T-helper 2 cell (primary cell): ENCODE measurements around the gene FKBP10.
"Not testable (repeated sequence)": the region's sequence is repeated elsewhere in the genome, so short reads cannot be mapped to it uniquely, and the experiment has no call there.

ENCODE experiments used
- DNase-seq, 5 experiments: peaks; one replicate each; pipeline versions ENCODE4 v3.0.0 to v3.0.0-alpha.2; 2012 to 2022

The FKBP10 gene

DNA sequence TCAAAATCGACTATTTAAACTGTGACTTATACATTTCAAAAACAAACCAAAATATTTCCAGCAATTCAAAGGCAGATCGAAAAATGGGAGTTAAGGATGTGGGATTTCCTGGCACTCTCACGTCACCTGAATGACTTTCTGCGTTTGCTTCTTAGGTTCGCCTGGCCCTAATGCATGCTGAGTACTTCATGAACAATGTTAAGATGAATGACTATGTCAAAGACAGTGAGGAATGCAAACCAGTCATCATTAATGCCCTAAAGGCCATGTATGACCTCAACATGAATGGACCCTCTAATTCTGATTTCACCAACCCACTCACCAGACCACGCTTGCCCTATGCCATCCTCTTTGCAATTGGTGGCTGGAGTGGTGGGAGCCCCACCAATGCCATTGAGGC is 32.2 kb downstream of the FKBP10 start:
- no peak for DNase-seq

DNA sequence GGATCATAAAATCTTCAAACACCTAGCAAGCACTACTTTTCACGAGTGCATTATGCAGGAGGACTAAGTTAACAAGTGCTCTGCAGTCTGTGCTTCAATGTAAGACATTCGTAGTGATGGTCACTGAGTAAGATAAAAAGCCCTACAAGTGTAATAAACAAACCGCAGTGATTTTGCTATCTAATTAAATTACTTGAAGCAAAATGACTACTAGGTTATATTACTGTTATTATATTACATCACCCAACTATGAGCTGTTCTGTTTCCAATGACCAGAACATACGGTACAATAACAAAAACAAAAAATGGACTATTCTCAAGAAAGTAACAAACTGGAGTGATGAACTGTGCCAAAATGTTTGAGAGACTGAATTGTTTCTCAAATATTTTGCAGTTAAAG is 36.0 kb downstream of the FKBP10 start:
- no peak for DNase-seq

DNA sequence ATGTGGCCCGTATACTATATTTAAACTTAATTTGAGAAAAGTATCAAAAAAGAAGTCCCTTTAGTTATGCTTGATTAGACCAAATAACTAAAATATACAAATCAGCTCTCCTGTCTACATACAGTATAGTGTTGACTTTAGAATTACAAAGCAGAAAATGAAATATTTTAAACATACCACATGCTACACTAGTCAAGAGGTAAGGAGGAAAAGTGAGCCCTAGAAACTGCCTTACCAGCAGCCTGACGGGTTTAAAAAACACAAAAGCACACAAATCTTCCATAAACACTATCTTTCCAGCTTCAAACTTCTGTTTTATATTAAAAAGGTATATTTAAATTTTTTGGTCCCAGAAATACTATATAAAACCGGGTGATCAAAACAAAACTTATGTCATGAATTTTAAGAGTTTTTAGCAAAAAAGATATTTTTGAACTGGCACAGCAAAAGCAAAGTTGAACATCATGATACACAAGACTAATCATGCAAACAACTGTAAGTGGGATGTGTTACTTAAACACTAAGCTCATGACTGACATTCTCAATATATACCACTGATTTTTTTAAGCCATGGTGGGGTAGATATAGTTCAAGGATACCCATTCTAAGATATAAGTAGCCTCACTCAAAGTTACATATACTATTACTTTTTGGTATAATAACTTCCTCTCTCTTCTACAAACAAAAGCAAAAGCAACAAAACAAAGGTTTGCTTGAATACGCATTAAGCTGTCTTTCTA is 36.6 kb downstream of the FKBP10 start:
- no peak for DNase-seq

DNA sequence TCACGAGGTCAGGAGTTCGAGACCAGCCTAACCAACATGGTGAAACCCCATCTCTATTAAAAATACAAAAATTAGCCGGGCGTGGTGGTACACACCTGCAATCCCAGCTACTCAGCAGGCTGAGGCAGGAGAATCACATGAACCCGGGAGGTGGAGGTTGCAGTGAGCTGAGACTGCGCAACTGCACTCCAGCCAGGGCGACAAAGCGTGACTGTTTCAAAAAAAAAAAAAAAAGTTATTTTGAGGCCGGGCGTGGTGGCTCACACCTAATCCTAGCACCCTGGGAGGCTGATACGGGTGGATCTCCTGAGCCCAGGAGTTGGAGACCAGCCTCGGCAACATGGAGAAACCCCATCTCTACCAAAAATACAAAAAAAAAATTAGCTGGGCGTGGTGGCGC is 38.6 kb downstream of the FKBP10 start:
- not testable (repeated sequence) for DNase-seq

DNA sequence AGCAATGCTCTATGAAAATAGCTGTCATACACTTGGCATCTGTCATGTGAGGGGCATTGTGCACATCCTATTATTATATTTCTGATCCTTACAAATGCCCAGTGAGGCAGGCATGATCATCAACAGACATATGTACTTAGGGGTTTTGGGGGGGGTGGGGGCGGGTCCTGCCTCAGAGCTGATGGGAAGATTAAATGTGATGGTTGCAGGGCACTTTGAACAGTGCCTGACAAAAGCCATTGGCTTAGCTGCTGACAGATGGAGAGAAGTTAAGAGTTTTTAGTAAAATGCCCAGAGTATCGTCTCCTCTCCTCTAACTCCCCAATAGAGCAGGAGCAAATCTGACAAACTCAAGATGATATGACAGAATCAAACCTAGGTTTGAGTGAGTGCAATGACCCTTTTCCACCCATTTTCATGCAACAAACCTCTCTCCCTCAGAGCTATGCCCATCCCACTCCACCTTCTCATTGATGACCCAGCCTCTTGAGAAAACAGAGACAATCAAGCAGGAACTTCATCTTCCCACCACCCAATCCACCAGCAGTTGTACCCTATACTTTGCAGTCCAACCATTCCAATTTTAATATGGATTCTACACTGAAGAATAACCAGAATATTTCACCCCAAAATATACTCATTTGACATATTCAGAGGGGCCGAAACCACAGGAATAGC is 47.6 kb downstream of the FKBP10 start:
- no peak for DNase-seq

DNA sequence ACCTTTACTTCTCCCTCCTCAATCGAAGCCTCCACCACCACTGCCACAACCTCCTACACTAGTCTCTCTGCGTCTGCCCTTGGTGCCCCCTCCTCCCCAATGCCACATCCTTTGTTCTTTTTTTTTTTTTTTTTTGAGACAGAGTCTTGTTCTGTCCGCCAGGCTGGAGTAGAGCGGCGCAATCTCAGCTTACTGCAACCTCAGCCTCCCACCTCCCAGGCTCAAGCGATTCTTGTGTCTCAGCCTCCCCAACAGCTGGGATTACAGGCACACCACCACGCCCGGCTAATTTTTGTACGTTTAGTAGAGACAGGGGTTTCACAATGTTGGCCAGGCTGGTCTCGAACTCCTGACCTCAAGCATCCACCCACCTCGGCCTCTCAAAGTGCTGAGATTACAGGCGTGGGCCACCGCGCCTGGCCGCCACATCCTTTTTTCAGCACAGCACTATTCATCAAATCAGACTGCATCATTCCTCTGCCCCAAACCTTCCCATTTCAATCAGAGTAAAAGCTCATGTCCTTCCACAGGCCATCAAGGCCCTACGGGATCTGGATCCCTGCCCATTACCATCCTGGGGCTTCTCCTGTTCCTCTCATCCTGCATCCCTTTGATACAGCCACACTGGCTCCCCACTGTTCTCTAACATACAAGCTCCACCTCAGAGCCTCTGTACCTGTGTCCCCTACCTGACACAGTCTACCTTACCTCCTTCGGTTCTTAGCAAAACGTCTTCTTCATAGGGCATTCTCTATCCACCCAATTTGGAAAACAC is 50.5 kb downstream of the FKBP10 start:
- peak in 4 of 5 experiments; percentile 2 to 88 (median 20) for DNase-seq

DNA sequence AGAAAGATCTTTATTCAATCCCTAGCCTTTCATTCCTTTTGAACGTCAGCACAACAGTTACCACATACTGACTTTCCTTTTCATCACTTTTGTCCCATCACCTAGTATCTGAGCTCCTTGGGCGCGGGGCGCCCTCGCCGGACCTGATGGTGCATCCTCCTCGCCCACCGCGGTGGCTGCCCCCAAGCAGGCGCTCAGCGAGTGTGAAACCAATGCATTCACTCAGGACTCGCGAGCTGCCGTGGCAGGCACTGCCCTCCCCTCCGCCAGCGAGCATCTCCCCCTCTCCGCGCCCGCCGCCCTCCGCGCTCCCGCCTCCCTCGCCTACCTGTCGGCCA is 51.7 kb downstream of the FKBP10 start:
- peak in 1 of 5 experiments; percentile 57 for DNase-seq

DNA sequence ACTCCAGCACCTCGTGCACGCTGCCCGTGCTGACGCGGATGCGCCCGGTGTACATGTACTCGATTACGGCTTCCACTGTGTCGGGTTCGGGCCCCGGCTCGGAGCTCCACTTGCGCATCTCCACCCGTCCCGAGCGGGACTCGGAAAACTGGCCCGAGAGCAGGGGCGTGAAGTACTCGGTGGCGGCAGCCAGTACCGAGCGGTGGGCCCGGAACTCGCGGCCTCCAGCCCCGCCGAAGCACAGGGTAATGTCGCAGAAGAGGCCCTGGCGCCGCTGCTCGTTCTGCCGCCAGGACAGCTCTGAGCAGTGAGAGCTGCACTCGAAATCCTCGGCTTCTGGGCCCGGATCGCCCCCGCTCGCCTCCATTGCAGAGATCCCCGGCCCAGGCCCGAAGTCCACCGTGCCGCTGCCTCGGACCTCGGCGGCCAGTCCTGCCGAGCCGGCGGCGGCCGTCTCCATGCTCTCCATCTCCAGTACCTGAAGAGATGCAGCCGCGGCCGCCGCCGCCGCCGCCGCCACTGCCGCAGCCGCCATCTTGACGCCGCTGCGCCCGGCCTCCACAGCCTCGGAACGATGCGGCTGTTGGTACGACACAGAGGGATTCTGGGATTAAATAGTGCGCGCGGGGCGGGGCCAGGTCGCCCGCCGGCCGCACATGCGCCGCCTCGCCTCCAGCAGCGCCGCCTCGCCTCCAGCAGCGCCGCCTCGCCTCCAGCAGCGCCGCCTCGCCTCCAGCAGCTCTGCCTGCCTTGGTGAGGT is 52.2 kb downstream of the FKBP10 start, which contains the start of gene KLHL11:
KLHL11 (minus strand) TSS at position 588 of the 760 bp plus-strand sequence; CDS start at position 535, 53 bp downstream.
- peak; percentile 76 to 94 (median 82) for DNase-seq

DNA sequence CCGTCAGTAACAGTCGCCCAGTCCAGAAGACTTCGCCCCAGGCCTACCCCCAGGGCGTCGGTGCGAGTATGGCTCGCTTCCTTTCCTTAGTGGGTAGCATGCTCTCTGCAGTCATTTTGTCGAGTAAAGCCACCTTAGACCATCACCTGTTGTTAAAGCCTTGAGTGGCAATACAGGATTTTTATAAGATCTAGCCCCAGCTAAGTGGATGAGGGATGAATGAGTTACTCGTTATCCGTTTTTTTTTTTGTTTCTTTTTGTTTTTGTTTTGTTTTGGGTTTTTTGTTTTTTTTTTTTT is 52.7 kb downstream of the FKBP10 start:
- no peak for DNase-seq

DNA sequence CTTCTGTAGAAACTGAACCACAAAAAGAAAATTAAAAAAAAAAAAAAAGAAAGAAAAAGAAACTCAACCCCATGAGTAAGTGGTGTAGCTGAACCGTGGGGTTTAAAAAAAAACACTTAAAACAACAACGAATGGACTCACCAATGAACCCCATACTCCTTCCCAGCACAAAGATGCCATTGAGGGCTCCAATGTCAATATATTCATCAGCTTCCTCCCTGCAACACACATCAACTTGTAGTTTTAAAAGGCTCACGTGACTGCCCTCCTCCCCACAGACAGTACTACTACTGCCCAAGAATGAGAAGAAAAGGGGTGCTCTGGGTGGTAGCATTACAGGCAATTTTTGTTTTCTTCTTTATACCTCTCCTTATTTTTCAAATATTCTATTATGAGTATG is 55.8 kb downstream of the FKBP10 start:
- DNase-seq: peak in 1 of 5 experiments; percentile 66

DNA sequence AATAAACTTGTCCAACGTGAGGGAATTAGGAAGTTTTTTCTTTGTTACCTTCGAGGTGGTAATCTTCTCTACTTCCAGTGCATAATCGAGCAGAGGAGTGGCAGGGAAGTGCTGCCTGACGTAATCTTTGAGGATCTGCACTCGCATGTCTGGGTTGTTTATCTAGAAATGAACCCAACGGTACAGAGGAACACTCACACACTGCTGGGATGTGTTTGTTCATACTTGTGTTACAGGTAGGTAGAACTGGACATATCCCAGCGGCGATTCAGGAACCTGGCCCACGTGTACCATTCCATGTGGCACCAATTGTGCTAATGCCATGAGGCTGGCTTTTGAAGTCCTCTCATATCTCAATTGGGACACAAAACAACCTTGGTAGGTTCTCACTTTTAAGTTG is 56.6 kb downstream of the FKBP10 start:
- DNase-seq: peak in 1 of 5 experiments; percentile 31

DNA sequence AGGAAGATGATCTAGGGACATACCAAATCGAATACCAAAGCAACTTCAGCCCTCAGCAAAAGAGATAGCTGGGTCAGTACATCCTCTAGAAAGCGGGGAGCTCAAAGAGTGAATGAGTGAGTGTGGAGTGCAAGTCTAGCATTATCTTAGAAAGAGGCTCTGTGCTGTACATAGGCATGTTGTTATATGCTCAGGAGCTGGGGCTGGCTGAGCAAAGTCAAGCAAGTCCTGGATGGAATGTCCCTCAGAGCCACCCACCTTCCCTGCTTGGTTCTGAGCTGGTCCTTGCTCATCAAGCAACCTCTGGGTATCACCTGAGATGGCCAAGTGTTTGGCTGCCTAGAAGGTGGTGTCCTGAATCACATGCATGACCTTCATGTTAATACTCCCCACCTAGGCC is 57.3 kb downstream of the FKBP10 start:
- DNase-seq: no peak

DNA sequence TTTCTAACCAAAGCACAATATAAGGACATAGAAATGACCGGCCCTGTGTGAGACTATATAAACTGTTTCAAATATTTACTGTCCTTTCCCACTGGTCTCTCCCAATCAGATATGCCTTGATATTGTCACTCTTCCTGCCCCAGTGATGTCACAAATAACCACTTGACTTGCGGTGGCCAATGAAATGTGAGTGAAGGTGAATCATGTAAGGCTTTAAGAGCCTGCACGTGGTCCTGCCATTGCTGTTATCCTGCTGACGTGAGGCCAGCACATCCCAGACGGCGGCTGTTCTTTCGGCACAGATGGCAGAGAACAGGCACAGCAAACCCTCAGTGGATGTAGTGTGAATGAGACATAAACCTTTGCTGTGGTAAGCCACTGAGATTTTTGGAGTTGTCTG is 57.8 kb downstream of the FKBP10 start:
- DNase-seq: no peak

DNA sequence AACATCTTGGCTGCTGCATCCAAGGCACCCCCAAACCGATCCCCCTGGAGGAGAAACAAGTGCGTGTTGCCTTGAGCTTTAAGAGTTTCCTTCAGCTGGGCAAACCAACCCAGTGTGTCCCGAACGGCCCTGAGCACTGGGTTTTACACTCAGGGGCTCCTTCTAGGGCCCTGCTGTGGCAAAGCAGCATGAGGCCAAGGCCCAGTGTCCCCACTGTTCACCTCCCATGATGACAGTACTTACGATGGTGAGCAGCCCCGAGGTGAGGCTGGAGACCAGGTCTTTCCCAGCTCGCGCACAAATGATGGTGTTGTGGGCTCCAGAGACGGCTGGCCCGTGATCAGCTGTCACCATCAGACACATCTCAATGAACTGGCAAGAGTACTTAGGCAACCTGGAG is 59.0 kb downstream of the FKBP10 start:
- DNase-seq: no peak
